ENCODE measurements around the gene ABCF2.

Gene ABCF2

GRCh38 chr7:151187409-151188251, 39.4 kb downstream of the ABCF2 start:
- in situ Hi-C loops (cut with HindIII; ENCODE audit: low pct_ligation_motif_present, low sequenced_read_pairs) = no loop called here
- no peak for TF ChIP-seq CTCF (IDR thresholded peaks at IDR 0.05; ENCODE audit: low read depth, low read length, missing control alignments)
- Histone ChIP-seq H3K27ac (no peak overlapping the region), H3K4me3 (ENCODE audit: low read depth, low read length) (no peak overlapping the region), H3K36me3 (replicated peaks) (no peaks in the 10 kb centered on the region), H3K27me3 (replicated peaks) (peaks cover 10% of the 10 kb centered on the region)
- no peak for DNase-seq

- Histone ChIP-seq H3K4me3 (ENCODE audit: low read depth, low read length) (no peak within 1 kb of the TSS), H3K27ac (no peak within 1 kb of the TSS), H3K27me3 (replicated peaks) (peaks cover 10% of the 10 kb centered on the region), H3K36me3 (replicated peaks) (no peaks in the 10 kb centered on the region)
- no peak for TF ChIP-seq CTCF (IDR thresholded peaks at IDR 0.05; ENCODE audit: low read depth, low read length, missing control alignments)
- in situ Hi-C loops (cut with HindIII; ENCODE audit: low pct_ligation_motif_present, low sequenced_read_pairs) = no loop called here
- DNase-seq = no peak
Observed at GRCh38 chr7:151186640-151187408, 40.2 kb downstream of the ABCF2 start, which contains the start of gene ASB10. ASB10 (minus strand) TSS chr7:151187250; CDS start chr7:151187130, 120 bp downstream.

- DNase-seq = no peak
- no peak for TF ChIP-seq CTCF (IDR thresholded peaks at IDR 0.05; ENCODE audit: low read depth, low read length, missing control alignments)
- Histone ChIP-seq H3K27ac (no peak overlapping the region), H3K4me3 (ENCODE audit: low read depth, low read length) (no peak overlapping the region), H3K27me3 (replicated peaks) (peaks cover 12% of the 10 kb centered on the region), H3K36me3 (replicated peaks) (no peaks in the 10 kb centered on the region)
- in situ Hi-C loops (cut with HindIII; ENCODE audit: low pct_ligation_motif_present, low sequenced_read_pairs) = no loop called here
Observed at GRCh38 chr7:151185762-151186639, 41.0 kb downstream of the ABCF2 start.

- Histone ChIP-seq H3K36me3 (replicated peaks) (no peaks in the 10 kb centered on the region), H3K27me3 (replicated peaks) (peaks cover 33% of the 10 kb centered on the region), H3K4me3 (ENCODE audit: low read depth, low read length) (no peak overlapping the region), H3K27ac (no peak overlapping the region)
- in situ Hi-C loops (cut with HindIII; ENCODE audit: low pct_ligation_motif_present, low sequenced_read_pairs) = no loop called here
- no peak for DNase-seq
- TF ChIP-seq CTCF (IDR thresholded peaks at IDR 0.05; ENCODE audit: low read depth, low read length, missing control alignments) = no peak
Observed at GRCh38 chr7:151181011-151181431, 46.0 kb downstream of the ABCF2 start.

GRCh38 chr7:151179946-151180345, 47.1 kb downstream of the ABCF2 start:
- TF ChIP-seq CTCF (IDR thresholded peaks at IDR 0.05; ENCODE audit: low read depth, low read length, missing control alignments) = no peak
- H3K4me3 ChIP-seq (ENCODE audit: low read depth, low read length) = no peak overlapping the region
- no peak overlapping the region for H3K27ac ChIP-seq
- in situ Hi-C loops (cut with HindIII; ENCODE audit: low pct_ligation_motif_present, low sequenced_read_pairs) = no loop called here
- no peaks in the 10 kb centered on the region for H3K36me3 ChIP-seq (replicated peaks)
- H3K27me3 ChIP-seq (replicated peaks) = peaks cover 38% of the 10 kb centered on the region
- no peak for DNase-seq

Data from brain microvascular endothelial cell (primary cell).